Left ventricle myocardium inferior (tissue), 1 donor: Measurements from ENCODE around the gene MYO18A. TPM values are rescaled to one million over a fixed set of nuclear protein-coding genes. Genes with fewer than 3 reads are reported as not detected.

ENCODE experiments used
- DNase-seq: peaks from one replicate; pipeline ENCODE4 v3.0.0-alpha.2; 2020
- H3K27ac ChIP-seq: fragments of 200-600 bp; replicated peaks from 2 replicates; pipeline ENCODE4 v1.8.0; 2021
- H3K27me3 ChIP-seq: fragments of 200-600 bp; 2 replicates; pipeline ENCODE4 v1.8.0; 2021; ENCODE audit warnings: low read depth
- H3K36me3 ChIP-seq: fragments of 200-600 bp; 2 replicates; pipeline ENCODE4 v1.8.0; 2021
- H3K4me1 ChIP-seq: fragments of 200-600 bp; 2 replicates; pipeline ENCODE4 v1.8.0; 2021
- H3K4me3 ChIP-seq: fragments of 200-600 bp; 2 replicates; pipeline ENCODE4 v1.8.0; 2021; ENCODE audit warnings: mild to moderate bottlenecking, moderate library complexity
- H3K9me3 ChIP-seq: fragments of 200-600 bp; replicated peaks from 2 replicates; pipeline ENCODE4 v1.8.0; 2021
- intact Hi-C: fragments of 100-400 bp; cut with micrococcal nuclease; formaldehyde crosslinking; loops from one replicate; pipeline ENCODE4 v1.11.0; 2022
- total RNA-seq: library from RNA; stranded (reverse); fragmentation: NEBNext Ultra II Directional; extraction: Animal tissue kit (Norgen Biotek cat#: 25700); gene quantifications from one replicate; pipeline ENCODE4 v1.2.1, GENCODE V29; 2021
- TF ChIP-seq, protein P1 (sequence below): fragments of 200-600 bp; IDR thresholded peaks from 2 replicates; pipeline ENCODE4 v1.8.0; 2021; ENCODE audit warnings: antibody characterized with exemption, mild to moderate bottlenecking, borderline replicate concordance
- donor health status: DM: no; HTN: yes; CAD: no; lungs with severe emphysema.

MYO18A gene
- total RNA-seq, 1 donor from 2014 or later: 397 TPM

GRCh38 chr17:29108823-29109476 is 71.2 kb downstream of the MYO18A start:
- peaks cover 72% of the 10 kb centered on the region for H3K4me1 ChIP-seq

DNA sequence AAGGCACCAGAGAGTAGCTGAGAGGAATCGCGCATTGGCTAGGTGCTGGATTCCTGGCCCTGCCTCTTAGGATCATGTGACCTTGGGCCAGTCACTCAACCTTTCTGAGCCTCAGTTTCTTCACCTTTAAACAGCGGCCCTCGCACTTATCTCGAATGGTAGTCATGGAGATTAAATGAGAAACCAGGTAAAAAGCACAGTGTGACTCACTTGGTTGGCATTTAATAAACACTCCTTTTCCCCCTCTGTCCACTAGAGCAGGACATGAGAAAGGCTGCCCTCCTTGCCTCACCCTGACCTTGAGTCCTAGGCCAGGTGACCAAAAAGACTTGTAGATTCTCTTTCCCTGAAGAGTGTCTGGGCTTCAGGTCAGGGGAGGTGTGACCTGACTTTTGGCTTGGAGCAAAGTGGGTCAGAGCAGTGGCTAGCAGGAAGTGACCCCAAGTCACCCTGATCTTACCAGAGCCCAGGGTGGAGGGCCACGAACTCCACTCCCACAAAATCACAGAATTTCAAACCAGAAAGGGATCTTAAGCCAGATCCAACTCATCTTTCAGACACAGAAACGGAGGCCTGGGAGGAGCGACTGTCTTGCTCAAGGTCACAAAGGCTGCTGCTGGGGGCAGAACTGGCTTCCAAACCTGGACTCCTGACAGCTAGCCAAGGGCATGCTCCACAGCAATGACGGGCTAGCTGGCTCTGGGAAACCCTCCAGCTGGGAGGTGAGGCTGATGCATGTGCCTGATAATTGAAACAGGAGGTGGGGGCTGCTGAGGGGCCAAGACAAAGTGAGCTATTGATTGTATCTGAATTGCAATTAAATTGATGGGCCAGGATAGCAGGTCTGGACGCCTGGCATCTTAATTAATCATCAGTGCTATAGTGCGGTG is 72.0 kb downstream of the MYO18A start:
- peaks cover 72% of the 10 kb centered on the region for H3K4me1 ChIP-seq
- intact Hi-C loops: no loop called here
- peak; percentile 56 for DNase-seq
- H3K36me3 ChIP-seq: peaks cover 76% of the 10 kb centered on the region
- H3K9me3 ChIP-seq: no peaks in the 10 kb centered on the region
- TF ChIP-seq, protein P1, sequence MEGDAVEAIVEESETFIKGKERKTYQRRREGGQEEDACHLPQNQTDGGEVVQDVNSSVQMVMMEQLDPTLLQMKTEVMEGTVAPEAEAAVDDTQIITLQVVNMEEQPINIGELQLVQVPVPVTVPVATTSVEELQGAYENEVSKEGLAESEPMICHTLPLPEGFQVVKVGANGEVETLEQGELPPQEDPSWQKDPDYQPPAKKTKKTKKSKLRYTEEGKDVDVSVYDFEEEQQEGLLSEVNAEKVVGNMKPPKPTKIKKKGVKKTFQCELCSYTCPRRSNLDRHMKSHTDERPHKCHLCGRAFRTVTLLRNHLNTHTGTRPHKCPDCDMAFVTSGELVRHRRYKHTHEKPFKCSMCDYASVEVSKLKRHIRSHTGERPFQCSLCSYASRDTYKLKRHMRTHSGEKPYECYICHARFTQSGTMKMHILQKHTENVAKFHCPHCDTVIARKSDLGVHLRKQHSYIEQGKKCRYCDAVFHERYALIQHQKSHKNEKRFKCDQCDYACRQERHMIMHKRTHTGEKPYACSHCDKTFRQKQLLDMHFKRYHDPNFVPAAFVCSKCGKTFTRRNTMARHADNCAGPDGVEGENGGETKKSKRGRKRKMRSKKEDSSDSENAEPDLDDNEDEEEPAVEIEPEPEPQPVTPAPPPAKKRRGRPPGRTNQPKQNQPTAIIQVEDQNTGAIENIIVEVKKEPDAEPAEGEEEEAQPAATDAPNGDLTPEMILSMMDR: no peak
- no peaks in the 10 kb centered on the region for H3K27me3 ChIP-seq
- peak overlapping the region; percentile 81 for H3K27ac ChIP-seq
- H3K4me3 ChIP-seq: no peak overlapping the region

More at GRCh38 chr17:29108823-29109476, 71.2 kb downstream of the MYO18A start:
- peaks cover 76% of the 10 kb centered on the region for H3K36me3 ChIP-seq
- intact Hi-C loops: no loop called here
- no peak for DNase-seq
- peak overlapping the region; percentile 81 for H3K27ac ChIP-seq
- H3K4me3 ChIP-seq: no peak overlapping the region
- H3K27me3 ChIP-seq: no peaks in the 10 kb centered on the region
- TF ChIP-seq, protein P1: no peak
- no peaks in the 10 kb centered on the region for H3K9me3 ChIP-seq

DNA sequence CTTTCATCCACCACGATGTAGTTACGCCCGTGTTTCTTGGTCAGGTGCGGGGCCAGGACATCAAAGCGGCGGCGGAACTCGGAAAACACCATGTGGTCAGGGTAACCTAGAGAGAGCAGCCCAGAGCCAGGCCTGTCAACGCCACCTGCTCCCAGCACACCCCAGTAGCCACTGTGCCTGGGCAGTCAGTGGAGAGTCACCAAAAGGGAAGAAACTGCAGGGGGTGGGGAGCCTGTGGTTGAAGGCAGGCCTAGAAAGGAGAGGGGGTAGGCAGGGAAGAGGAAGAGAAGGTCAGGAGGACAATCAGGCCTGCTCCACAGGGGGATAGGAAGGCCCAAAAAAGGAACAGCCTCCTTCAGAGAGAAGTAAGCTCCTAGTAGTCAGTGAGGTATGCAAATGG is 73.1 kb downstream of the MYO18A start:
- peaks cover 86% of the 10 kb centered on the region for H3K36me3 ChIP-seq
- H3K4me1 ChIP-seq: peaks cover 72% of the 10 kb centered on the region
- no peaks in the 10 kb centered on the region for H3K27me3 ChIP-seq
- H3K9me3 ChIP-seq: no peaks in the 10 kb centered on the region
- peak overlapping the region; percentile 81 for H3K27ac ChIP-seq
- no peak overlapping the region for H3K4me3 ChIP-seq
- intact Hi-C loops: no loop called here
- no peak for DNase-seq
- TF ChIP-seq, protein P1: no peak

DNA sequence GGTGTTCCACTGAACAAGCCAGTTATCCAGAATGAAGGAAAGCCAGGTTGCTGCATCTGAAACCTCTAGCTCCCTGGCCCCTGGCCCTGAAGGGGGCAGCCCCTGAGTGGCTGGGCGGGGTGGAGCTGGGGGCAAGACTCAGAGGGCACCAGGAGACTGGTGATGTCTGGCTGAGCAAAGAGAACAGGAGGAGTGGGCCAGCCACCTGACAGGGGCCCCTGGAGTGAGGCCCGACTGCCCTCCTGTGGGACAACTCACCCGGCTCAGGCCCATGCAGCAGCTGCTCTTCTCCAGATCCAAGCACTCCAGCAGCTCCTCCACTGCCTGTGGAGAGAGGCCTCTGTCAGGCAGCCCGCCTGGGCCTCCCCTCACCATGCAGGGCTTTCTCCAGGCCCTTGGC is 76.9 kb downstream of the MYO18A start:
- Histone ChIP-seq H3K27ac (peak overlapping the region; percentile 58), H3K9me3 (no peaks in the 10 kb centered on the region), H3K4me1 (peaks cover 35% of the 10 kb centered on the region), H3K27me3 (no peaks in the 10 kb centered on the region), H3K36me3 (peaks cover 90% of the 10 kb centered on the region), H3K4me3 (no peak overlapping the region)
- TF ChIP-seq, protein P1: no peak
- intact Hi-C loops: no loop called here
- no peak for DNase-seq

GRCh38 chr17:29102741-29103181 is 77.4 kb downstream of the MYO18A start:
- Histone ChIP-seq H3K4me3 (no peak overlapping the region), H3K9me3 (no peaks in the 10 kb centered on the region), H3K27ac (peak overlapping the region; percentile 58), H3K36me3 (peaks cover 96% of the 10 kb centered on the region), H3K4me1 (peaks cover 29% of the 10 kb centered on the region), H3K27me3 (no peaks in the 10 kb centered on the region)
- no peak for DNase-seq
- TF ChIP-seq, protein P1: no peak
- intact Hi-C loops: no loop called here
